Activated naive CD8-positive, alpha-beta T cell treated with anti-CD3 and anti-CD28 coated beads, Interleukin-2, amount 50 U/mL, for 24 hours (primary cell): ENCODE measurements around the gene PLK3.
A peak's percentile ranks its signal among the peaks of the same experiment; 100 is the strongest.
"Not testable (repeated sequence)": the region's sequence is repeated elsewhere in the genome, so short reads cannot be mapped to it uniquely, and the experiment has no call there.

ENCODE experiments used
- ATAC-seq: fragments of 150-1000 bp; cut with Tn5 transposase; one replicate; pipeline ENCODE4 v1.10.0; 2021
- DNase-seq: peaks from one replicate; pipeline ENCODE4 v3.0.0; 2021
- H3K27ac Mint-ChIP-seq: one replicate; pipeline ENCODE4 v1.8.0; 2021; ENCODE audit warnings: mild to moderate bottlenecking, mixed read lengths
- H3K27me3 Mint-ChIP-seq: one replicate; pipeline ENCODE4 v1.8.0; 2021; ENCODE audit warnings: mixed read lengths
- H3K36me3 Mint-ChIP-seq: one replicate; pipeline ENCODE4 v1.8.0; 2021; ENCODE audit warnings: low read depth, mixed read lengths
- H3K4me1 Mint-ChIP-seq: one replicate; pipeline ENCODE4 v1.8.0; 2021; ENCODE audit warnings: mixed read lengths
- H3K4me3 Mint-ChIP-seq: one replicate; pipeline ENCODE4 v1.8.0; 2021; ENCODE audit warnings: mild to moderate bottlenecking, moderate library complexity, mixed read lengths
- H3K9me3 Mint-ChIP-seq: one replicate; pipeline ENCODE4 v1.8.0; 2021; ENCODE audit warnings: mixed read lengths

PLK3 gene

GRCh38 chr1:44784094-44785028 lies 15.8 kb upstream of the PLK3 start:
- H3K9me3 Mint-ChIP-seq: no peaks in the 10 kb centered on the region
- ATAC-seq: no peak
- H3K4me3 Mint-ChIP-seq: peak overlapping the region; percentile 73
- H3K36me3 Mint-ChIP-seq: peaks cover 26% of the 10 kb centered on the region
- H3K4me1 Mint-ChIP-seq: peaks cover 43% of the 10 kb centered on the region
- peak overlapping the region; percentile 52 for H3K27ac Mint-ChIP-seq
- DNase-seq: no peak
- no peaks in the 10 kb centered on the region for H3K27me3 Mint-ChIP-seq

GRCh38 chr1:44785029-44785380 lies 15.2 kb upstream of the PLK3 start:
- Mint-ChIP-seq H3K4me1 (peaks cover 43% of the 10 kb centered on the region), H3K36me3 (peaks cover 20% of the 10 kb centered on the region), H3K4me3 (peak overlapping the region; percentile 73), H3K27ac (peak overlapping the region; percentile 52), H3K27me3 (no peaks in the 10 kb centered on the region), H3K9me3 (no peaks in the 10 kb centered on the region)
- no peak for ATAC-seq
- no peak for DNase-seq

- ATAC-seq: no peak
Measured at GRCh38 chr1:44785501-44786137, 14.6 kb upstream of the PLK3 start.

GRCh38 chr1:44786138-44786840 lies 13.9 kb upstream of the PLK3 start:
- peak overlapping the region; percentile 87 for H3K27ac Mint-ChIP-seq
- peak; percentile 85 for DNase-seq
- H3K36me3 Mint-ChIP-seq: peaks cover 7% of the 10 kb centered on the region
- ATAC-seq: peak; percentile 69
- no peaks in the 10 kb centered on the region for H3K27me3 Mint-ChIP-seq
- H3K4me1 Mint-ChIP-seq: peaks cover 37% of the 10 kb centered on the region
- peak overlapping the region; percentile 73 for H3K4me3 Mint-ChIP-seq
- no peaks in the 10 kb centered on the region for H3K9me3 Mint-ChIP-seq

More at GRCh38 chr1:44785501-44786137, 14.6 kb upstream of the PLK3 start:
- Mint-ChIP-seq H3K9me3 (no peaks in the 10 kb centered on the region), H3K36me3 (peaks cover 13% of the 10 kb centered on the region), H3K4me1 (peaks cover 39% of the 10 kb centered on the region), H3K27ac (peak overlapping the region; percentile 87), H3K4me3 (peak overlapping the region; percentile 73), H3K27me3 (no peaks in the 10 kb centered on the region)
- no peak for DNase-seq

GRCh38 chr1:44786841-44787426 lies 13.2 kb upstream of the PLK3 start:
- Mint-ChIP-seq H3K36me3 (peaks cover 3% of the 10 kb centered on the region), H3K4me3 (peak overlapping the region; percentile 73), H3K27ac (peak overlapping the region; percentile 87), H3K27me3 (no peaks in the 10 kb centered on the region), H3K9me3 (no peaks in the 10 kb centered on the region), H3K4me1 (peaks cover 37% of the 10 kb centered on the region)
- no peak for ATAC-seq
- DNase-seq: no peak

- H3K27ac Mint-ChIP-seq: no peak overlapping the region
- no peak overlapping the region for H3K4me3 Mint-ChIP-seq
- no peaks in the 10 kb centered on the region for H3K9me3 Mint-ChIP-seq
- peaks cover 34% of the 10 kb centered on the region for H3K4me1 Mint-ChIP-seq
- no peaks in the 10 kb centered on the region for H3K27me3 Mint-ChIP-seq
- ATAC-seq: no peak
- DNase-seq: no peak
- peaks cover 2% of the 10 kb centered on the region for H3K36me3 Mint-ChIP-seq
Measured at GRCh38 chr1:44787506-44787905, 12.7 kb upstream of the PLK3 start.

GRCh38 chr1:44788120-44788860 lies 11.9 kb upstream of the PLK3 start, which contains the start of gene BEST4:
TSS of gene BEST4 (minus strand) at chr1:44788170. CDS start at chr1:44787705, 465 bp downstream.
- Mint-ChIP-seq H3K27ac (no peak within 1 kb of the TSS), H3K4me1 (peaks cover 29% of the 10 kb centered on the region), H3K27me3 (no peaks in the 10 kb centered on the region), H3K9me3 (no peaks in the 10 kb centered on the region), H3K36me3 (no peaks in the 10 kb centered on the region), H3K4me3 (no peak within 1 kb of the TSS)
- ATAC-seq (no peak), DNase-seq (no peak)

- Mint-ChIP-seq H3K27me3 (no peaks in the 10 kb centered on the region), H3K9me3 (no peaks in the 10 kb centered on the region), H3K36me3 (no peaks in the 10 kb centered on the region), H3K27ac (peak overlapping the region; percentile 22), H3K4me3 (no peak overlapping the region), H3K4me1 (peaks cover 5% of the 10 kb centered on the region)
- DNase-seq (no peak), ATAC-seq (no peak)
Measured at GRCh38 chr1:44790968-44791801, 9.0 kb upstream of the PLK3 start.

GRCh38 chr1:44792736-44793502 lies 7.3 kb upstream of the PLK3 start:
- ATAC-seq (no peak), DNase-seq (no peak)
- Mint-ChIP-seq H3K4me1 (no peaks in the 10 kb centered on the region), H3K36me3 (no peaks in the 10 kb centered on the region), H3K4me3 (no peak overlapping the region), H3K27me3 (no peaks in the 10 kb centered on the region), H3K9me3 (no peaks in the 10 kb centered on the region), H3K27ac (no peak overlapping the region)

GRCh38 chr1:44797886-44798285 lies 2.3 kb upstream of the PLK3 start:
- H3K4me3 Mint-ChIP-seq, DNase-seq, H3K27ac Mint-ChIP-seq, H3K9me3 Mint-ChIP-seq, H3K27me3 Mint-ChIP-seq, ATAC-seq: not testable (repeated sequence)
- Mint-ChIP-seq H3K36me3 (peaks cover 17% of the 10 kb centered on the region), H3K4me1 (peaks cover 23% of the 10 kb centered on the region)

GRCh38 chr1:44798481-44799365 lies 1.5 kb upstream of the PLK3 start:
- H3K4me1 Mint-ChIP-seq: peaks cover 32% of the 10 kb centered on the region
- no peaks in the 10 kb centered on the region for H3K9me3 Mint-ChIP-seq
- no peak overlapping the region for H3K4me3 Mint-ChIP-seq
- H3K36me3 Mint-ChIP-seq: peaks cover 24% of the 10 kb centered on the region
- ATAC-seq: no peak
- peak overlapping the region; percentile 97 for H3K27ac Mint-ChIP-seq
- no peaks in the 10 kb centered on the region for H3K27me3 Mint-ChIP-seq
- no peak for DNase-seq
